G401 (cell line): ENCODE data around the gene TMEM181. TPM values are rescaled to one million over a fixed set of nuclear protein-coding genes. Genes with fewer than 3 reads are reported as not detected.
"Not testable (repeated sequence)": the region's sequence is repeated elsewhere in the genome, so short reads cannot be mapped to it uniquely, and the experiment has no call there.

ENCODE experiments used
- DNase-seq: peaks from one replicate; pipeline ENCODE4 v3.0.0-alpha.2; 2015; ENCODE audit warnings: low spot score
- in situ Hi-C: cut with HindIII; loops from 2 replicates; pipeline ENCODE4 v1.10.0; 2016; ENCODE audit warnings: low sequenced_read_pairs, mixed read lengths
- total RNA-seq: library from RNA; depleted of rRNA; stranded (reverse); fragments of >200 nt; shearing (Covaris generic); gene quantifications from 2 replicates; pipeline ENCODE4 v1.2.3, GENCODE V29; 2014

TMEM181 gene
- total RNA-seq, 1 experiment from 2014 or later = 32.8 TPM

DNA sequence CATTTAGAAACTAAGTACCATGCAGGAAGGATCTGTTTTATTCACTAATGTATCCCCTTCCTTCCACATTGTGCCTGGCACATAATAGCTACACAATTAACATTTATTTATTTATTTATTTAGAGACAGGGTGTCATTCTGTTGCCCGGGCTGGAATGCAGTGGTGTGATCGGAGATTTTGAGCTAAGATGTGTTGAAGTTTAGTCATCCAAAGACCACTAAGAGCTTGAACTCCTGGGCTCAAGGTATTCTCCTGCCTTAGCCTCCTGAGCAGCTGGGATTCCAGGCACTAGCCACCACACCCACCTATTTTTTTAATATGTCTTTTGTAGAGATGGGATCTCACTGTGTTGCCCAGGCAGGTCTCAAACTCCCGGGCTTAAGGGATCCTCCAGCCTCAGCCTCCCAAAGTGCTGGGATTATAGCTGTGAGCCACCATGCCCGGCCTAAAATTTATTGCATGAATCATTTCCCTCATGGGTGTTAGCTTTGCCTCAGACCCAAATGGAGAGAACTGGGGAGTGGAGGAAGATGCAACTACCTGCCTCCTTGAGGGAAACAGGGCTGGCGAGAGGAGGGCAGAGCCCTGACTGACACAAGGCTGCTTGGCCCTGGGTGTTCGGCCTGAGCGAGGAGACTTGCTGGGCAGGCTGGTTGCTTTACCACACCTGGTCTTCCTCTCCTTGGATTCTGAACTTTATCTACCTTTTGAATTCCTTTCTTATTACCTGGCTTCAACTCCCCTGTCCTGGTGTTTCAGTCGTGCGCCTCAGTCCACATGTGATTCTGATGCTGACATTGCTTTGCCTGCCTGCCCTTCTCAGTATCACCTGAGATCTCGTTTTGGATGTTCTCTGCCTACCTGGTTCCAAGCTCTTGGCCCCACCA is 86.4 kb downstream of the TMEM181 start:
- no peak for DNase-seq
- in situ Hi-C loops = no loop called here

DNA sequence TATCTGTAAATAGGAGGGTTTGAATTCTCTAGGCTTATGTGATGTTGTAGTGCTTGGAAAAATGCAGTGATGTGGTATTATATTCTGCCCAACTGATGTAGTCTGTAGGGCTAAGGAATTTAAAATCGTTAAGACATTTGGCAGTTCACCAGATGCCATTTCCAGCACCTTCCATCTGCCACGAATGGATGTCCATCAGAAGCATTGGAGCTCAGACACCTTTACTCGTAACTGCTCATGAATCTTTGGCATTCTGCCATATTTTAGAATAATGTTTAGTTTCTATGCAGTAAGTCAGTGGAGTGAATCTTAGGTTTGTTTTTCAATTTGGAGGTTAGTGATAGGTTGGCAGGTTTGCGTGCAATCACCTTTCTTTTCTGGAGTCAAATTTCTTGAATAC is 87.6 kb downstream of the TMEM181 start:
- in situ Hi-C loops = no loop called here
- no peak for DNase-seq

DNA sequence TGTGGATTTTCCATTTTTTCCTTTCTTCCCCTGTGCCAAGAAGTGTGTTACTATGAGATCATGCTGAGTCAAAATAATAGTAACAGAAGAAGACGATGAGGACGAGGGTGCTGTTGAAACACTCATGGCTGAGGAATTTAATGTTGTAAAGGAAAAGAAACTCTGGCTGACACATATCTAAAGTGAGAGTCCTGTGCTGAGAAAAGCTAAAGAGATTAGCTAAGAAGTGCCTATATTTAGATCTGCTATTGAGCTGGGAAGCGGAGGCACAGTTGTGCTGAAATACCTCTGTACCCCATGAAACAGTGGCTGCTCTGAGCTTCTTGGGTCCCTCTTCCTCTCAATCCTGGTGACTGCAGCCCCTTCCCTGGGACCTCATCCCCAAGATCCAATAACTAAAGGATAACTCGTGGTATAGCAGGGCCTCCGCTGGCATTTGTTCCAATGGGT is 88.8 kb downstream of the TMEM181 start:
- DNase-seq = no peak
- in situ Hi-C loops = no loop called here

GRCh38 chr6:158649289-158650143 is 89.6 kb downstream of the TMEM181 start, which contains the start of gene SYTL3:
TSS of gene SYTL3 (plus strand) at chr6:158650054. CDS start at chr6:158663269, 13,215 bp downstream.
- in situ Hi-C loops = no loop called here

GRCh38 chr6:158651981-158652737 is 92.3 kb downstream of the TMEM181 start:
- DNase-seq, in situ Hi-C loops: not testable (repeated sequence)

More at GRCh38 chr6:158649289-158650143, 89.6 kb downstream of the TMEM181 start, which contains the start of gene SYTL3:
- DNase-seq = no peak

- no peak for DNase-seq
- in situ Hi-C loops = no loop called here
Observed at GRCh38 chr6:158653577-158654354, 93.9 kb downstream of the TMEM181 start.

DNA sequence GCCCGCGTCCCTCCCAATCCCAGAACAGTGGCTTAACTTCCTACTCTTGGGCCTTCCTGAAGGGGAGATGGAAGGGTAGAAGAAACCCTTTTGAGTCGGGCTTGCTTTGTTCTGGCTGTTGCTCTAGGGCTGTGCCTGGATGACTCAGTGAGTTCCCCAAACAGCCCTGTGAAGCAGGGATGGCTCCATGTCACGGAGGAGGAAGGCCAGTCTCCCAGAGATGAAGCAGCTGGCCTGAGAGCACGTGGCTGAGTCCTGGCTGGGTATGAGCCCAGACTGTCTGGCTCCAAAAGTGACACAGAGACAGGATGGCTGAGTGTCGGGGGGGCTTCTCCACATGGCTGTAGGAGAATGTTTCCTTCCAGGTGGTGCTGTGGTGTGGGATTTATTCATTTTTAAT is 94.6 kb downstream of the TMEM181 start:
- in situ Hi-C loops = no loop called here
- peak; percentile 83 for DNase-seq

GRCh38 chr6:158654960-158655489 is 95.1 kb downstream of the TMEM181 start:
- no peak for DNase-seq
- in situ Hi-C loops = no loop called here

DNA sequence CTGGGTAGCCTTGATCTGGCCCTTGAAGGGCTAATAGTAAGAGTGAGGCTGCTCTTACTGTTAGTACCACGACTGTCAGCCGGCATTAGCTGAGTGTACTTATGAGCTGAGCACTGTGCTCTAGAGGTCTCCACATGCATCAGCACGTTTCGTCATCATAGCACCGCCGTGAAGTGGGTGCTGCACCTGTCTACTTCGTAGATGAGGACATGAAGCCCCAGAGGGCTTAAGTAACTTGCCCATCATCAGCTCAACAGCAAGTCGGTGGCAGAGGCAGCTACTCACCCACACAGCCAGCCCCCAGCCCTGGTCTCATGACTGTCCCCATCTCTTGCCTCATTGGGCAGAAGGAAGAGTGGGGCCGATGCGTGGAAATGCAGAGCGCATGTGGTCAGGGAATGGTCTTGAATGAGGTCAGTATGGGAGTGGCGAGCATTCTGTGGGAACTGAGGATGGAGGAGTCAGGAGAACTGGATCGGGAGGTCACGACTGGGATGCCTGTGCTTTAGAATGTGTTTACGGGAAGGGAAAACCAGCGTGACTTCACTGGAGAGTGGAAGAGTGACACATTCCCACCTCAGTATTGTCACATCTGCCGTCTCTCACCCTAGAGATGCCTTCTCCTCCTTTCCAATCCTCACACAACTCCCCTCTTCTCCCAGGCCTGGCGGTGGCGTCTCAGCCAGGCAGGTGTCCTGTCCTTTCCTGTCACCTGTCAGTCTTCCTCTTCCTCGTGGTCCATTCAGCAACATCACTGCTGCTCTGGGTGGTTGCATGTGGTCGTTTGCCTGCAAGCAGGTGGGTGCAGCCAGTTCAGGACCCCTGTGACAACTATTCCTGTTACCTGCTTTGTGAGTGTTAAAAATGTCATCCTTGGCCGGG is 95.9 kb downstream of the TMEM181 start:
- in situ Hi-C loops = no loop called here
- no peak for DNase-seq

GRCh38 chr6:158656986-158657385 is 97.1 kb downstream of the TMEM181 start:
- DNase-seq, in situ Hi-C loops: not testable (repeated sequence)

GRCh38 chr6:158660333-158660754 is 100.5 kb downstream of the TMEM181 start:
- DNase-seq = no peak
- in situ Hi-C loops = no loop called here

GRCh38 chr6:158661156-158661685 is 101.3 kb downstream of the TMEM181 start:
- in situ Hi-C loops = no loop called here
- no peak for DNase-seq

- no peak for DNase-seq
- in situ Hi-C loops = no loop called here
Observed at GRCh38 chr6:158662607-158662953, 102.7 kb downstream of the TMEM181 start.

DNA sequence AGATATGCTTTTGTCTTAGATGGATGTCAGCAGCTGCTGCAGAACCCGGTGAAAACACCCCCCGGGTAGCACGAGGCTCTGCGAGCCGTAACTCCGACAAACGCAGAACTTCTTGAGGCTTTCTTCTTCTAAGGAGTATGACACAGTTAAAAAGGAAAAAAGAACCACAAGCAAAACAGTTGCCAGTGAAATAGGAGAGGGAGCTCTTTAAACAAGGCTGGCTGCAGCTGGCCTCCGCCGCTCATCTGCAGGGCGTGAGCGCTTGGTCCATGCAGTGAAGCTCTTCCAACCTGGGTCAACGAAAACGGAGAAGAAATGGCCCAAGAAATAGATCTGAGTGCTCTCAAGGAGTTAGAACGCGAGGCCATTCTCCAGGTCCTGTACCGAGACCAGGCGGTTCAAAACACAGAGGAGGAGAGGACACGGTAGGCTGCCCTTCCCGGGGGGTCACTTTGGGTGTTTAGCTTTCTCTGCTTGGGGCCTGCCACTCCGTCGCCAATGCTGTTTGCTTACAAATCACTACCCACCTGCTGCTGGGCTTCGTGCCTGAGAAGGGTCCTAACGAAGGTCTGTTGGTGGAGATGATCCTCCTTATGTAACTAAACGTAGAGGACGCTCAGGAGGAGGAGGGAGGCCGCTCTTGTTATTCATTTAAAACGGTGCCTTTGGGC is 103.2 kb downstream of the TMEM181 start:
- DNase-seq = no peak
- in situ Hi-C loops = no loop called here

DNA sequence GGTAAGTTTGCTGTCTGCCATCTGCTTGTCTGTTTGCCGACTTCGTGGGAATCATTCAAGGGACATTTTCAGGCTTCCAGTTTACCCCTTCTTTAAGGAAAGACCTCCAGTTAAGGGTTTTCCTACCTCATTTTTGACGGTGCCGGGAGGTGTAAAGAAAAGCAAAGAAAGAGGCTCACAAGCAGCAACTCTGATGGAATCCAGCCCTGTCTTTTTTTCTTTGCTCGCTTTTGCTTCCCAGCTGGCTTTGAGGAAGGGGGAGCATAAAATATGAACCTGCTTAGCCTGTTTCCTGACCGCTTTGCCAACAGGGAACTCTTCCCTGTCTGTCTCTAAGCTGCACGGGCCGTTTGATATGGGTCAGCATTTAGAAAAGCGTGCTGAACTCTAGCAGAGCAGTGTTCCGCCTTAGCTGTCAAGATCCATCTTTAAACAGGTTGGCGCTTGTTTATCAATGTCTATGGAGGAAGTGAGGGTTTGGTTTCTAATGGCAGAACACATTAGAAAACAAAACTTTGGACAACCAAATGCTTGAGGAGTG is 103.8 kb downstream of the TMEM181 start:
- no peak for DNase-seq
- in situ Hi-C loops = no loop called here

DNA sequence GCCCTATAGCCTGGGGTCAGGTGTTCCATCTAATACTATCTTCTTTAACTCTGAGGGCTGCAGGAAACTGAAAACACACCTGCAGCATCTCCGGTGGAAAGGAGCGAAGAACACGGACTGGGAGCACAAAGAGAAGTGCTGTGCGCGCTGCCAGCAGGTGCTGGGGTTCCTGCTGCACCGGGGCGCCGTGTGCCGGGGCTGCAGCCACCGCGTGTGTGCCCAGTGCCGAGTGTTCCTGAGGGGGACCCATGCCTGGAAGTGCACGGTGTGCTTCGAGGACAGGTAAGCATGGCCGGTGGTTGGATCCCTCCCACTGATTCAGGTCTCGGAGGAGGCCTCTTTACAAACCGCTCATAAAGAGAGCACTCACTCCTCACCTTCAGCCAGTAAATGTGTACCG is 105.4 kb downstream of the TMEM181 start:
- DNase-seq = no peak
- in situ Hi-C loops = no loop called here
